Measurements from ENCODE around the gene ZCCHC24.

DNA sequence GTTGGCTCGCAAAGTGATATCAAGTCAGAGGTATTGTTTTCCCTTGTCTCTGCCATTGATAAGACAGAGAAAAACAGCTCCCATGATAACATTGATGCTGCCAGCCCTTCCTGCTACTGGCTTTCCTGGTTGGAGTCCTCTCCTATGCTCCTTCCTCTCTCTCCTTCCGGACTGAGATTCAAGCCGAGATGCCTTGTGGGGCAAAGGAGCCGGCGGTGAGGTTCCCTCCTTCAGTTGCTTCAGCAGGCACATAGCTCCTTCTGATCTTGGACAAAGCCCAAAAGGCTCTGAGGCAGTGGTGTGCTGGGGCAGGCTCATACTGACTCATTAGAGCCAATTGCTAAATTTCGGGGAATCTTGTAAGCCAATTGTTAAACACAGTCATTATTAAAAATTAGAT is 8.8 kb upstream of the ZCCHC24 start:
- TF ChIP-seq CTCF (IDR thresholded peaks at IDR 0.05) (no peak), POLR2A (IDR thresholded peaks at IDR 0.05) (no peak)
